Epithelial cell of proximal tubule (primary cell): Measurements from ENCODE around the gene IFT122. TPM values are rescaled to one million over a fixed set of nuclear protein-coding genes. Genes with fewer than 3 reads are reported as not detected.
"Not testable (repeated sequence)": the region's sequence is repeated elsewhere in the genome, so short reads cannot be mapped to it uniquely, and the experiment has no call there.

Experiments used
- DNase-seq: peaks from one replicate; pipeline ENCODE4 v3.0.0-alpha.2; 2011; ENCODE audit warnings: low read depth
- H3K4me3 ChIP-seq: 2 replicates; pipeline ENCODE4 v1.5.1; 2011; ENCODE audit warnings: low read depth, mild to moderate bottlenecking, low read length
- total RNA-seq: library from RNA; depleted of rRNA; stranded (reverse); fragments of >200 nt; gene quantifications from 2 replicates; pipeline ENCODE4 v1.2.3, GENCODE V29; 2015
- TF ChIP-seq, protein P1 (sequence below): conservative IDR thresholded peaks from 2 replicates; pipeline ENCODE4 v1.5.1; 2012; ENCODE audit warnings: low read depth, mild to moderate bottlenecking, low read length

IFT122 gene
- total RNA-seq, 1 donor from 2014 or later, result 15.2 TPM

- DNase-seq, result no peak
- TF ChIP-seq, protein P1, sequence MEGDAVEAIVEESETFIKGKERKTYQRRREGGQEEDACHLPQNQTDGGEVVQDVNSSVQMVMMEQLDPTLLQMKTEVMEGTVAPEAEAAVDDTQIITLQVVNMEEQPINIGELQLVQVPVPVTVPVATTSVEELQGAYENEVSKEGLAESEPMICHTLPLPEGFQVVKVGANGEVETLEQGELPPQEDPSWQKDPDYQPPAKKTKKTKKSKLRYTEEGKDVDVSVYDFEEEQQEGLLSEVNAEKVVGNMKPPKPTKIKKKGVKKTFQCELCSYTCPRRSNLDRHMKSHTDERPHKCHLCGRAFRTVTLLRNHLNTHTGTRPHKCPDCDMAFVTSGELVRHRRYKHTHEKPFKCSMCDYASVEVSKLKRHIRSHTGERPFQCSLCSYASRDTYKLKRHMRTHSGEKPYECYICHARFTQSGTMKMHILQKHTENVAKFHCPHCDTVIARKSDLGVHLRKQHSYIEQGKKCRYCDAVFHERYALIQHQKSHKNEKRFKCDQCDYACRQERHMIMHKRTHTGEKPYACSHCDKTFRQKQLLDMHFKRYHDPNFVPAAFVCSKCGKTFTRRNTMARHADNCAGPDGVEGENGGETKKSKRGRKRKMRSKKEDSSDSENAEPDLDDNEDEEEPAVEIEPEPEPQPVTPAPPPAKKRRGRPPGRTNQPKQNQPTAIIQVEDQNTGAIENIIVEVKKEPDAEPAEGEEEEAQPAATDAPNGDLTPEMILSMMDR, result no peak
Observed at GRCh38 chr3:129473769-129474152, 33.7 kb downstream of the IFT122 start.

GRCh38 chr3:129474984-129475804 lies 35.2 kb downstream of the IFT122 start:
- DNase-seq, result no peak
- TF ChIP-seq, protein P1, result no peak
- no peak overlapping the region for H3K4me3 ChIP-seq

More at GRCh38 chr3:129473769-129474152, 33.7 kb downstream of the IFT122 start:
- no peak overlapping the region for H3K4me3 ChIP-seq

GRCh38 chr3:129475863-129476262 lies 35.8 kb downstream of the IFT122 start:
- H3K4me3 ChIP-seq, result no peak overlapping the region
- TF ChIP-seq, protein P1, result no peak
- DNase-seq, result no peak

DNA sequence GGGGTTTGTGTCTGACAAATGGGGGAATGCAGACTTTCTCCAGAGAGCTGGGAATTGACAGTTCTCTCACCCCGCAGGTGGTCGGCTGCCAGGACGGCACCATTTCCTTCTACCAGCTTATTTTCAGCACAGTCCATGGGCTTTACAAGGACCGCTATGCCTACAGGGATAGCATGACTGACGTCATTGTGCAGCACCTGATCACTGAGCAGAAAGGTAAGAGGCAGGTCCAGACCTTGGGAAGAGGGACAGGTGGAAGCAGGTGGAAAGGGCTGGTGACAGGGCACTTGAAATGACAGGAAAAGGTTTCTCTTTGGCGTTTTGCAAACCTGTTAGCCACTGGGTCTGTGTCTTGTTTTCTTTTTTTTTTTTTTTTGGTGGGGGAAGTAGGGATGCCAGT lies 36.6 kb downstream of the IFT122 start:
- no peak for DNase-seq
- TF ChIP-seq, protein P1, result no peak
- no peak overlapping the region for H3K4me3 ChIP-seq

GRCh38 chr3:129481225-129481765 lies 41.3 kb downstream of the IFT122 start:
- DNase-seq, H3K4me3 ChIP-seq: not testable (repeated sequence)

GRCh38 chr3:129481766-129482332 lies 41.8 kb downstream of the IFT122 start:
- TF ChIP-seq, protein P1, result no peak
- DNase-seq, result no peak
- no peak overlapping the region for H3K4me3 ChIP-seq

DNA sequence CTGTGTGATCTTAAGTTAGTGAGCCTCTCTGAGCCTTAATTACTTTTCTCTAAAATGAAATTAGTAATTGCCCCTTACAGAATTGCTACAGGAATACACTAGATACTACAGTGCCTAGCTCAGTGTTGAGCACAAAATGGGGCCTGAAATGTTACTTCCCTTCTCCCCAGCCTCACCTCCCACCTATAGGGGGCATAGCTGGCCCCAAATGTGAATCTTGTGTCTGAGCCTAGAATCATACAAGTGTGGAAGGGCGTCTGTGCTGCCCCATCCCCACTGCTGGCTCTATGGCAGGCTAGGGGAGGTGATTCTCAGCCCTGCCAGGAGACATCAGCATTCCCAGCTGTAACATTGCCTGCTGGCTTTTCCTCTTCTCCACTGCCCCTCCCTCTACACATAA lies 42.7 kb downstream of the IFT122 start:
- DNase-seq, result no peak
- no peak overlapping the region for H3K4me3 ChIP-seq
- TF ChIP-seq, protein P1, result peak; percentile 31
